OCI-LY3 (cell line): ENCODE results near the gene CPSF4.

ENCODE experiments used
- H2AFZ ChIP-seq: fragments of 200-600, 300-600 bp; shearing (Covaris generic); 2 replicates; pipeline ENCODE4 v1.6.0; 2014; ENCODE audit warnings: antibody characterized with exemption, low read depth, low read length
- H3K27ac ChIP-seq: fragments of 200-600, 300-600 bp; sonication (generic); 2 replicates; pipeline ENCODE4 v1.5.1; 2014; ENCODE audit warnings: mild to moderate bottlenecking, low read length, moderate library complexity, mixed read lengths
- H3K27me3 ChIP-seq: fragments of 200-600, 300-600 bp; sonication (generic); 2 replicates; pipeline ENCODE4 v1.6.1; 2014; ENCODE audit warnings: low read depth, low read length, mixed read lengths
- H3K36me3 ChIP-seq: fragments of 200-600, 300-600 bp; sonication (generic); replicated peaks from 2 replicates; pipeline ENCODE3; 2014; ENCODE audit warnings: low read depth, low read length, mixed read lengths
- H3K4me1 ChIP-seq: fragments of 300-600, 200-600 bp; sonication (generic); 2 replicates; pipeline ENCODE4 v1.6.1; 2014; ENCODE audit warnings: low read length, mixed read lengths
- H3K4me2 ChIP-seq: fragments of 200-600, 300-600 bp; sonication (generic); 2 replicates; pipeline ENCODE4 v1.6.1; 2014; ENCODE audit warnings: low read length, mixed read lengths
- H3K4me3 ChIP-seq: fragments of 300-600, 200-600 bp; sonication (generic); 2 replicates; pipeline ENCODE4 v1.5.1; 2014; ENCODE audit warnings: antibody characterized with exemption, mild to moderate bottlenecking, low read length, moderate library complexity
- H3K79me2 ChIP-seq: fragments of 300-600, 200-600 bp; shearing (Covaris generic); 2 replicates; pipeline ENCODE4 v1.6.1; 2014; ENCODE audit warnings: mild to moderate bottlenecking, low read length, mixed read lengths
- H3K9ac ChIP-seq: fragments of 300-600, 200-600 bp; shearing (Covaris generic); 2 replicates; pipeline ENCODE4 v1.6.0; 2014; ENCODE audit warnings: mild to moderate bottlenecking, low read length, moderate library complexity
- H3K9me3 ChIP-seq: fragments of 200-600, 300-600 bp; shearing (Covaris generic); 2 replicates; pipeline ENCODE4 v1.6.1; 2014; ENCODE audit warnings: low read length, mixed read lengths; ENCODE audit not compliant: insufficient read depth
- H4K20me1 ChIP-seq: fragments of 200-600, 300-600 bp; sonication (generic); 2 replicates; pipeline ENCODE4 v1.6.1; 2016; ENCODE audit warnings: low read length, mixed read lengths; ENCODE audit not compliant: insufficient read depth
- EZH2phosphoT487 ChIP-seq: fragments of 200-600 bp; shearing (Covaris generic); IDR thresholded peaks from 2 replicates; pipeline ENCODE4 v1.6.1; 2018; ENCODE audit warnings: antibody characterized with exemption, mixed run types, low read depth
- TF ChIP-seq, protein P1 (sequence below): fragments of 200-600, 300-600 bp; sonication (generic); IDR thresholded peaks from 2 replicates; pipeline ENCODE4 v1.5.1; 2014; ENCODE audit warnings: antibody characterized with exemption, low read length, low read depth

Gene CPSF4

DNA sequence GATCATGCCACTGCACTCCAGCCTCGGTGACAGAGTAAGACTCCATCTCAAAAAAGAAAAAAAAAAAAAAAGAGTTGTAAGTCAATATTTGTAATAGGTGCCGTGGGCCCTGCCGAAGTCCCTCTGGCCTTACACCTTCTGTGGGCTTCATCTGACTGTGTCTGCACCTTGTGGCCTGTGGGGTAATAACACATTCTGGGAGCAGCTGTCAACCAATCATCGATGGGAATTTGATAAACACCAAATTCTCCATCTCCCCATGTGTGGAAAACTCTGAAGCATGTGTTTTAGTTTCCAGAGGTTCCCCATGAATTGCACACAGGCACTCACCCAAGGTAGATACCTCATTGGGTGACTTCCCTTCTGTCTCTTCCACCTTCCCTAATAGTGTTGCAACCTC lies 50.5 kb downstream of the CPSF4 start:
- Histone ChIP-seq H3K9ac (no peak overlapping the region), H3K4me1 (no peaks in the 10 kb centered on the region), H3K9me3 (peaks cover 6% of the 10 kb centered on the region; the same call in 1 of the 2 replicates), H3K27ac (no peak overlapping the region), H3K4me2 (no peak overlapping the region), H3K36me3 (peaks cover 30% of the 10 kb centered on the region), H3K27me3 (no peaks in the 10 kb centered on the region), H4K20me1 (no peaks in the 10 kb centered on the region), H2AFZ (no peak overlapping the region), H3K4me3 (no peak overlapping the region), H3K79me2 (peaks cover 14% of the 10 kb centered on the region)
- no peak for TF ChIP-seq EZH2phosphoT487
- TF ChIP-seq, protein P1, sequence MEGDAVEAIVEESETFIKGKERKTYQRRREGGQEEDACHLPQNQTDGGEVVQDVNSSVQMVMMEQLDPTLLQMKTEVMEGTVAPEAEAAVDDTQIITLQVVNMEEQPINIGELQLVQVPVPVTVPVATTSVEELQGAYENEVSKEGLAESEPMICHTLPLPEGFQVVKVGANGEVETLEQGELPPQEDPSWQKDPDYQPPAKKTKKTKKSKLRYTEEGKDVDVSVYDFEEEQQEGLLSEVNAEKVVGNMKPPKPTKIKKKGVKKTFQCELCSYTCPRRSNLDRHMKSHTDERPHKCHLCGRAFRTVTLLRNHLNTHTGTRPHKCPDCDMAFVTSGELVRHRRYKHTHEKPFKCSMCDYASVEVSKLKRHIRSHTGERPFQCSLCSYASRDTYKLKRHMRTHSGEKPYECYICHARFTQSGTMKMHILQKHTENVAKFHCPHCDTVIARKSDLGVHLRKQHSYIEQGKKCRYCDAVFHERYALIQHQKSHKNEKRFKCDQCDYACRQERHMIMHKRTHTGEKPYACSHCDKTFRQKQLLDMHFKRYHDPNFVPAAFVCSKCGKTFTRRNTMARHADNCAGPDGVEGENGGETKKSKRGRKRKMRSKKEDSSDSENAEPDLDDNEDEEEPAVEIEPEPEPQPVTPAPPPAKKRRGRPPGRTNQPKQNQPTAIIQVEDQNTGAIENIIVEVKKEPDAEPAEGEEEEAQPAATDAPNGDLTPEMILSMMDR: no peak

DNA sequence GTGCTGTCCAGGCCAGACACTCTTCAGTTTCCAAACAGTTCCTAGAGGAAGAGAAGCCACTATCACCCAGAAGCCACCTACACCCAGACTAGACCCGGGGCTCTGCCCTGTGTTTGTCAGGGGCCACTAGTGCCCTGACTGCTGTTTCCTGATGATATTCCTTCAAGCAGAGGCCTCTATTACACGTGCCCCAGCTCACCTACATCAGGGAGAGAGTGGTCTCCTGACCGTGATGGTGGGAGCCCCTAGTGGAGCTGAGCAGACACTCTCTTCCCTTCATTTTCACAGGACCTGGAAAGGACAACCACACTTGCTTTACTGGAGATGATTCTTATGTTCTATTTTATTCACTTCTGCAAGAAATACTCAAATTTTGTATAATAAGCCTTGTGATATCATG lies 52.1 kb downstream of the CPSF4 start:
- no peak overlapping the region for H3K9ac ChIP-seq
- H3K4me2 ChIP-seq: no peak overlapping the region
- H3K4me1 ChIP-seq: no peaks in the 10 kb centered on the region
- no peak for TF ChIP-seq EZH2phosphoT487
- TF ChIP-seq, protein P1: no peak
- H2AFZ ChIP-seq: no peak overlapping the region
- peaks cover 35% of the 10 kb centered on the region for H3K36me3 ChIP-seq
- no peak overlapping the region for H3K4me3 ChIP-seq
- H3K79me2 ChIP-seq: peaks cover 27% of the 10 kb centered on the region
- no peak overlapping the region for H3K27ac ChIP-seq
- H3K9me3 ChIP-seq: peaks cover 7% of the 10 kb centered on the region; the same call in 1 of the 2 replicates
- no peaks in the 10 kb centered on the region for H4K20me1 ChIP-seq
- H3K27me3 ChIP-seq: no peaks in the 10 kb centered on the region

DNA sequence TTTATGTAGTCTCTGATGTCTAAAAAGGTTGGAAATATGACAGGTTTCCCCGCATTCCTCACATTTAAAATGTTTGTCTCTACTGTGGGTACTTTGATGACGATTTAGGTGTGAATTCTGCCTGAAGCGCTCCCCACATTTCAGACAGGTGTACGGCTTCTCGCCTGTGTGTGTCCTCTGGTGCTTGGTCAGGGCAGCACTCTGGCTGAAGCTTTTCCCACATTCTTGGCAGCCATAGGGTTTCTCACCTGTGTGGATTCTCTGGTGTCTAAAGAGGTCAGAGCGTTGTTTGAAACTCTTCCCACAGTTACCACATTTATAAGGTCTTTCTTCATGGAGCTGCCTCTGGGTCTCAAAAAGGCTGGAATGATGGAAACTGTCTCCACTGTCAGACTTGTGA lies 55.1 kb downstream of the CPSF4 start:
- Histone ChIP-seq H3K4me2 (no peak overlapping the region), H2AFZ (no peak overlapping the region), H3K27ac (no peak overlapping the region), H3K9ac (no peak overlapping the region), H3K4me1 (peaks cover 14% of the 10 kb centered on the region), H3K27me3 (no peaks in the 10 kb centered on the region), H3K4me3 (no peak overlapping the region), H3K79me2 (peaks cover 56% of the 10 kb centered on the region), H4K20me1 (peaks cover 14% of the 10 kb centered on the region), H3K36me3 (peaks cover 39% of the 10 kb centered on the region), H3K9me3 (peaks cover 7% of the 10 kb centered on the region; the same call in 1 of the 2 replicates)
- TF ChIP-seq, protein P1: no peak
- no peak for TF ChIP-seq EZH2phosphoT487

DNA sequence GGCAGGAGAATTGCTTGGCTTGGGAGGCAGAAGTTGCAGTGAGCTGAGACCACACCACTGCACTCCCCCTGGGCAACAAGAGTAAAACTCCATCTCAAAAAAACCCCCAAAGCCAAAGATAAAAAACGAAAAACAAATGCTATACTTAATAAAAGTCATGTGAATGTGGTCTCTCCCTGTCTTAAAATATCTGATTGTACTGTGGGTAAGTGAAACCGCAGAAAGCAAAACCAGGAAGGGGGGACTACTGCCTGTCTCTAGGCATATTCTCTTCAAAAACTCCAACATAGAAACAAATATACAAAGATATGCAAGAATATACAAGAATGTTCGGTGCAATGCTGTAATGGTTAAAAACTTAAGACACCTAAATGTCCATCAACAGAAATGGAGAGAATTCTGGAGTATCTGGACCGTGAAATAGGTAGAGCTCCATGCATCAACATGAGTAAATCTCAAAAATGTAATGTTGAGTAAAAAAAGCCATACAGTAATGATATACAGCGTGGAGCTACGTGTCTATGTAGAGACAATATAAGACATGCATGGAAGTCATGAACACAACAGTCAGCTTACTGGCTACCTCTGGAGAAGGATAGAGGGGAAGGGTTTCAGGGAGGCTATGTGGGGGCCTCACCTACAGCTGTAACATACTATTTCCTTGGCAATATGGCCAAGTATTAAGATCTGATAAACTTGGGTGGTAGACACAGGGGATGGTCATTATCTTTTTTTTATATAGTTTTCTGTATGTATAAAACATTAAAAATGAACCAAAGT lies 59.2 kb downstream of the CPSF4 start:
- H3K4me2 ChIP-seq: peak overlapping the region; percentile 100
- H3K4me1 ChIP-seq: peaks cover 20% of the 10 kb centered on the region
- peak overlapping the region; percentile 96 for H3K4me3 ChIP-seq
- H3K27me3 ChIP-seq: no peaks in the 10 kb centered on the region
- H3K9me3 ChIP-seq: peaks cover 7% of the 10 kb centered on the region; the same call in 1 of the 2 replicates
- peak overlapping the region; percentile 37 for H3K27ac ChIP-seq
- peaks cover 34% of the 10 kb centered on the region for H3K36me3 ChIP-seq
- TF ChIP-seq, protein P1: no peak
- no peak for TF ChIP-seq EZH2phosphoT487
- peaks cover 78% of the 10 kb centered on the region for H3K79me2 ChIP-seq
- no peak overlapping the region for H2AFZ ChIP-seq
- peak overlapping the region; percentile 75 for H3K9ac ChIP-seq
- peaks cover 15% of the 10 kb centered on the region for H4K20me1 ChIP-seq
